GM12874 (cell line): ENCODE data around the gene IRAK2.

Experiments
- CTCF ChIP-seq: IDR thresholded peaks from 2 replicates; pipeline ENCODE4 v1.5.1; 2011; ENCODE audit warnings: low read depth, mild to moderate bottlenecking, control low read depth, low read length, moderate library complexity; ENCODE audit not compliant: insufficient read depth

The IRAK2 gene

GRCh38 chr3:10260211-10260701, 95.5 kb downstream of the IRAK2 start:
- TF ChIP-seq CTCF: no peak

GRCh38 chr3:10262027-10262426, 97.3 kb downstream of the IRAK2 start:
- no peak for TF ChIP-seq CTCF

GRCh38 chr3:10263646-10264363, 99.1 kb downstream of the IRAK2 start:
- peak; percentile 51; the same call in 1 of the 2 replicates for TF ChIP-seq CTCF

GRCh38 chr3:10265833-10266232, 101.1 kb downstream of the IRAK2 start:
- no peak for TF ChIP-seq CTCF

GRCh38 chr3:10268116-10268515, 103.4 kb downstream of the IRAK2 start:
- no peak for TF ChIP-seq CTCF

GRCh38 chr3:10268930-10269329, 104.2 kb downstream of the IRAK2 start:
- no peak for TF ChIP-seq CTCF

- TF ChIP-seq CTCF: no peak
Measured at GRCh38 chr3:10269443-10269842, 104.7 kb downstream of the IRAK2 start.
